HG03460 (cell line): Measurements from ENCODE around the gene ARHGAP30.
"Not testable (repeated sequence)": the region's sequence is repeated elsewhere in the genome, so short reads cannot be mapped to it uniquely, and the experiment has no call there.

Experiments used
- ATAC-seq: cut with Tn5 transposase; IDR thresholded peaks from one replicate; pipeline ENCODE4 v1.9.1; 2021; ENCODE audit not compliant: unreplicated experiment

Gene ARHGAP30

GRCh38 chr1:161069731-161070270 is at the start of gene ARHGAP30:
ARHGAP30 (minus strand) TSS chr1:161069891; CDS start chr1:161069624, 267 bp downstream.
- ATAC-seq, result peak; percentile 76

- ATAC-seq, result peak; percentile 87
Measured at GRCh38 chr1:161117759-161118581, 48.3 kb upstream of the ARHGAP30 start, which contains the start of the genes NIT1 and PFDN2. NIT1 (plus strand) TSS chr1:161118105; CDS start chr1:161118177, 72 bp downstream. PFDN2 (minus strand) TSS chr1:161118037; CDS start chr1:161118026, 11 bp downstream.

- ATAC-seq, result not testable (repeated sequence)
Measured at GRCh38 chr1:161115961-161116360, 46.3 kb upstream of the ARHGAP30 start.

- no peak for ATAC-seq
Measured at GRCh38 chr1:161115132-161115711, 45.5 kb upstream of the ARHGAP30 start.

GRCh38 chr1:161114556-161114955 is 44.9 kb upstream of the ARHGAP30 start:
- no peak for ATAC-seq

- ATAC-seq, result no peak
Measured at GRCh38 chr1:161113915-161114314, 44.2 kb upstream of the ARHGAP30 start.

GRCh38 chr1:161111527-161111926 is 41.8 kb upstream of the ARHGAP30 start:
- ATAC-seq, result no peak

- no peak for ATAC-seq
Measured at GRCh38 chr1:161111117-161111516, 41.4 kb upstream of the ARHGAP30 start.

- ATAC-seq, result no peak
Measured at GRCh38 chr1:161106431-161106830, 36.7 kb upstream of the ARHGAP30 start.

GRCh38 chr1:161100556-161100955 is 30.9 kb upstream of the ARHGAP30 start:
- ATAC-seq, result no peak

- no peak for ATAC-seq
Measured at GRCh38 chr1:161099090-161099802, 29.6 kb upstream of the ARHGAP30 start.

- peak; percentile 63 for ATAC-seq
Measured at GRCh38 chr1:161098210-161099068, 28.7 kb upstream of the ARHGAP30 start, which contains the start of gene KLHDC9. KLHDC9 (plus strand) TSS chr1:161098361; CDS start chr1:161098536, 175 bp downstream.

GRCh38 chr1:161096530-161096929 is 26.8 kb upstream of the ARHGAP30 start:
- no peak for ATAC-seq

GRCh38 chr1:161096015-161096414 is 26.3 kb upstream of the ARHGAP30 start:
- no peak for ATAC-seq

- no peak for ATAC-seq
Measured at GRCh38 chr1:161095230-161095629, 25.5 kb upstream of the ARHGAP30 start.

- no peak for ATAC-seq
Measured at GRCh38 chr1:161094481-161094880, 24.8 kb upstream of the ARHGAP30 start.

GRCh38 chr1:161092621-161093028 is 22.9 kb upstream of the ARHGAP30 start:
- no peak for ATAC-seq

- ATAC-seq, result no peak
Measured at GRCh38 chr1:161091796-161092507, 22.3 kb upstream of the ARHGAP30 start.

GRCh38 chr1:161091093-161091492 is 21.4 kb upstream of the ARHGAP30 start:
- ATAC-seq, result no peak

- ATAC-seq, result no peak
Measured at GRCh38 chr1:161090617-161091016, 20.9 kb upstream of the ARHGAP30 start.
